ENCODE measurements around the gene LGALS4.
"Not testable (repeated sequence)": the region's sequence is repeated elsewhere in the genome, so short reads cannot be mapped to it uniquely, and the experiment has no call there.

GRCh38 chr19:38761884-38762389 is 50.8 kb downstream of the LGALS4 start:
- TF ChIP-seq ZFP30 (CRISPR knock-in tag; IDR thresholded peaks at IDR 0.05); OSR1 (CRISPR knock-in tag; IDR thresholded peaks at IDR 0.05); TOX (CRISPR knock-in tag; IDR thresholded peaks at IDR 0.05; ENCODE audit: borderline replicate concordance); ZFP3 (CRISPR knock-in tag; IDR thresholded peaks at IDR 0.05); POU6F1 (CRISPR knock-in tag; IDR thresholded peaks at IDR 0.05; ENCODE audit: borderline replicate concordance, low read depth); PPARA (CRISPR knock-in tag; IDR thresholded peaks at IDR 0.05; ENCODE audit: borderline replicate concordance); RARB (CRISPR knock-in tag; IDR thresholded peaks at IDR 0.05); CSRNP3 (CRISPR knock-in tag; IDR thresholded peaks at IDR 0.05); ZNF70 (CRISPR knock-in tag; IDR thresholded peaks at IDR 0.05): not testable (repeated sequence)

Data from SK-N-SH treated with all-trans-retinoic acid at 6 μM for 48 hours (cell line).